ENCODE data around the gene FAM13A.

DNA sequence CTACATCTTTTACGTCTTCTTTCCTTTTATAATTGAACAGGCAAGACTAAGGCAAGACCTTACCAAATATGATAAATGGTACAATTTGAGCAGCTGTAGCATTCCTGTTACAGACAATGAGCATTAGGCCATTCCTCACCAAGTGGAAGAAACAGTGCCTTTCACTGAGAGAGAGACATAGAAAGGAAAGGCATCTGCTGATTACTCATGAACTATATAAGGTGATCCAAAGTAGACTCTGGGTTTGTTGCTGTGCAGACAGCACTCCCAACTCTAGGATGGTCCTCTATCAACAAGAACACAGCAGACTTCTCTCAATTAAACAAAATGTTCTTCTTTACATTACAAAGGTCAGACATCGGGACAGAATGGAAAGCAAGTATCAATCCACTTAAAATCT is 91.9 kb downstream of the FAM13A start:
- no peak for TF ChIP-seq EZH2phosphoT487 (IDR thresholded peaks at IDR 0.05; ENCODE audit: borderline replicate concordance, low read length)
- TF ChIP-seq, protein P1, sequence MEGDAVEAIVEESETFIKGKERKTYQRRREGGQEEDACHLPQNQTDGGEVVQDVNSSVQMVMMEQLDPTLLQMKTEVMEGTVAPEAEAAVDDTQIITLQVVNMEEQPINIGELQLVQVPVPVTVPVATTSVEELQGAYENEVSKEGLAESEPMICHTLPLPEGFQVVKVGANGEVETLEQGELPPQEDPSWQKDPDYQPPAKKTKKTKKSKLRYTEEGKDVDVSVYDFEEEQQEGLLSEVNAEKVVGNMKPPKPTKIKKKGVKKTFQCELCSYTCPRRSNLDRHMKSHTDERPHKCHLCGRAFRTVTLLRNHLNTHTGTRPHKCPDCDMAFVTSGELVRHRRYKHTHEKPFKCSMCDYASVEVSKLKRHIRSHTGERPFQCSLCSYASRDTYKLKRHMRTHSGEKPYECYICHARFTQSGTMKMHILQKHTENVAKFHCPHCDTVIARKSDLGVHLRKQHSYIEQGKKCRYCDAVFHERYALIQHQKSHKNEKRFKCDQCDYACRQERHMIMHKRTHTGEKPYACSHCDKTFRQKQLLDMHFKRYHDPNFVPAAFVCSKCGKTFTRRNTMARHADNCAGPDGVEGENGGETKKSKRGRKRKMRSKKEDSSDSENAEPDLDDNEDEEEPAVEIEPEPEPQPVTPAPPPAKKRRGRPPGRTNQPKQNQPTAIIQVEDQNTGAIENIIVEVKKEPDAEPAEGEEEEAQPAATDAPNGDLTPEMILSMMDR (IDR thresholded peaks at IDR 0.05; ENCODE audit: low read depth, low read length, poor library complexity, severe bottlenecking), result no peak

All from DOHH2 (cell line).